ELR (cell line): Measurements from ENCODE around the gene PFN3.

Experiments used
- DNase-seq: peaks from one replicate; pipeline ENCODE4 v3.0.0-alpha.2; 2015; ENCODE audit warnings: low read depth

The PFN3 gene

DNA sequence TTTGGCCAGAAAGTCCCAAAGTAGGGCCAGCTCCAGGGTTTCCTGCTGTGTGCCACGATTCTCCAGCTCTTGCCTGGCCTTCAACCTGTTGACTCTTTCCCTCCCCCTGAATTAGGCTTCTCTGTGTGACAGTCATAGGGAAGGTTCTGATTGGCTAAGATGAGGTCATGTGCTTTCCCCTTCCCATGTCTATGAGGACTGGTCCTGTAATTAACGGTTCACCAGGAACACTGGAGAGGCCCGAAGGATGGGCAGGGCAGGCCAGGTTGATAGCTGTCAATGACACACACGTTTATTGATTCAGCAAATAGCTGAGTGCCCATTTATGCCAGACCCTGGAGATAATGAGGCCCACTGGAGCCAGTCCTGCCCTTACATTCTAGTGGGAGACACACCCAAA is 37.2 kb upstream of the PFN3 start:
- DNase-seq, result no peak

DNA sequence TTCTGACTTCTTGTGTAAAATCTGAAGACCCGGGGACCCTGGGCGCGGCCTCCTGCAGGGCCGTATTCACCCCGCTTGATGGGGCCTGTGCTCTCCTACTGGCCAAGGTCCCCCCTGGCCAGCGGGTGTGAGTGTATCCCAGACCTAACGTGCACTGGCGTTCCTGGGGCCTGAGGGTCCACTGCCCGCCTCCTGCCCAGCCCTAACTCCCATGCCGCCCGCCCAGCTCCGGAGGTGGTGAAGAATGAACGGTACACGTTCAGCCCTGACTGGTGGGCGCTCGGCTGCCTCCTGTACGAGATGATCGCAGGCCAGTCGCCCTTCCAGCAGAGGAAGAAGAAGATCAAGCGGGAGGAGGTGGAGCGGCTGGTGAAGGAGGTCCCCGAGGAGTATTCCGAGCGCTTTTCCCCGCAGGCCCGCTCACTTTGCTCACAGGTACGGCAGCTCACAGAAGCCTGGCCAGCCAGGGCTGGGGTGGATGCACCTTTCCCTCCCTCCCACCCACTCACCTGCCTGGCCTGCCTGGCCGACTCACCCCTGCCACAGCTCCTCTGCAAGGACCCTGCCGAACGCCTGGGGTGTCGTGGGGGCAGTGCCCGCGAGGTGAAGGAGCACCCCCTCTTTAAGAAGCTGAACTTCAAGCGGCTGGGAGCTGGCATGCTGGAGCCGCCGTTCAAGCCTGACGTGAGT is 35.5 kb upstream of the PFN3 start:
- DNase-seq, result no peak

DNA sequence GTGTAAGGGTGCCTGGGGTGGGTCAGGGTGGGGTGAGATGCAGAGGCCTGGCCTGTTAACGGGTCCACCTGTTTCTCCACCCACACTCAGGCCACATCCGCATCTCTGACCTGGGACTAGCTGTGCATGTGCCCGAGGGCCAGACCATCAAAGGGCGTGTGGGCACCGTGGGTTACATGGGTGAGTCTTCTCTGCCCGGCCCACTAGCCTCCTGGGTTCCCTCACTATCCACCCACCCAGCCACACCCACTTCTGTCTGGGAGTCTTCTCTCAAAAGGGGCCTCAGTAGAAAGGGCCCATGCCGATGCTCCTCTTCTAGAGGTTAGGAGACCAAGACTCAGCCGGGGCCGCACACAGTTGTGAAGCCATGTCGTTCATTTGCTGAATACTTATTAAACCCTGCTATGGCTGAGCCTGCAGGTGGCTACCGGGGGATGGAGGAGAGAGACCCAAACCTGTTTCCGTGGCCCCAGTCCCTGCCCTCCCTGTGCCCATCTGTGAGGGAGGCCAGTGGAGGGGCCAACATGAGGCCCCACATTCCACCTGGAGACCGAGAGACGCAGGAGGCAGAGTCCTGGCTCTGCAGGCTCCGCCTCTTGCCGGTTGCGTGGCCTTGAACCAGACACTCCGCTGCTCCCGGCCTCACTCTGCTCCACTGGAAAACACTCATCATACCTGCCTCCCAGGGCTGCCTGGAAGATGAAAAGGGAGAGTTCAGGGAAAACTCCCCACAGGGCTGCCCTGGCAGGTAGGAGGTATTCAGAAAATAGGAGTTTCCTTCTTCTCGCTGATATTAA is 34.7 kb upstream of the PFN3 start:
- DNase-seq, result no peak

DNA sequence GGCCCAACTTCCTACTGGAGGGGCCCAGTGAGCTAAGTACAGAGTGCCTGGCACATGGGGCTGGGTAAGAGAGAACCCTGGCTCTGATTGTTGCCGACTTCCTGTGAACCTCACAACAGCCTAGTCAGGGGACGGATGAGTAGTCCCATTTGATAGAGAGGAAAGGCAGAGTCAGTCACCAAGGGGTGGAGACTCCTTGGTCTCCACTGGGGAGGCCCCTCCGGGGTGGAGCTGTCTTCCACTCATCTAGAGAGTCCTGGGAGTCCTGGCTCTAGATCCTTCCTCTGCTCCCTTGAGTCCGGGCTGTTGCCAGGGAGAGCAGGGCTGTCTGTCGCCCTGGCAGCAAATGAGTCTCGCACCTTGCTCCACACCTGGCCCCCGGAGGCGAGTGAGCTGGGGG is 34.0 kb upstream of the PFN3 start:
- DNase-seq, result peak; percentile 38

DNA sequence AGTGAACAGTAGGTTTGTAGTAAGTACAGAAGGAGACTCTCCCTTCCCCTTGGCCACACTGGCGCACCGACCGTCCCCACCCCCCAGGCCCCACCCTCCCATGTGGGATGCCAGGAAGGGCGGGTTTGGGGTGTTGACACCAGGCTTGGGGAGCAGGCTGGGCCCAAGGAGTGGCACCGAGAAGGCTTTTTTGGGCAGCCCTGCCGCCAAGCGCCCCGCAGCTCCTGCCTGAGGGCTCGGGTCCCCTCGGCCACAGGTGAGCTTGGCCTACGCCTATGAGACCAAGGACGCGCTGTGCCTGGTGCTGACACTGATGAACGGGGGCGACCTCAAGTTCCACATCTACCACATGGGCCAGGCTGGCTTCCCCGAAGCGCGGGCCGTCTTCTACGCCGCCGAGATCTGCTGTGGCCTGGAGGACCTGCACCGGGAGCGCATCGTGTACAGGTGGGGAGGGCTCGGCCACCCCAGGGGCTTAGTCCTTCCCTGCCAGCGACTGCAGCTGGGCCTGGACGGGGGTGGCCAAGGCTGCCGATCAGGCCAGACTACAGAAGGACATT is 33.3 kb upstream of the PFN3 start:
- DNase-seq, result no peak

DNA sequence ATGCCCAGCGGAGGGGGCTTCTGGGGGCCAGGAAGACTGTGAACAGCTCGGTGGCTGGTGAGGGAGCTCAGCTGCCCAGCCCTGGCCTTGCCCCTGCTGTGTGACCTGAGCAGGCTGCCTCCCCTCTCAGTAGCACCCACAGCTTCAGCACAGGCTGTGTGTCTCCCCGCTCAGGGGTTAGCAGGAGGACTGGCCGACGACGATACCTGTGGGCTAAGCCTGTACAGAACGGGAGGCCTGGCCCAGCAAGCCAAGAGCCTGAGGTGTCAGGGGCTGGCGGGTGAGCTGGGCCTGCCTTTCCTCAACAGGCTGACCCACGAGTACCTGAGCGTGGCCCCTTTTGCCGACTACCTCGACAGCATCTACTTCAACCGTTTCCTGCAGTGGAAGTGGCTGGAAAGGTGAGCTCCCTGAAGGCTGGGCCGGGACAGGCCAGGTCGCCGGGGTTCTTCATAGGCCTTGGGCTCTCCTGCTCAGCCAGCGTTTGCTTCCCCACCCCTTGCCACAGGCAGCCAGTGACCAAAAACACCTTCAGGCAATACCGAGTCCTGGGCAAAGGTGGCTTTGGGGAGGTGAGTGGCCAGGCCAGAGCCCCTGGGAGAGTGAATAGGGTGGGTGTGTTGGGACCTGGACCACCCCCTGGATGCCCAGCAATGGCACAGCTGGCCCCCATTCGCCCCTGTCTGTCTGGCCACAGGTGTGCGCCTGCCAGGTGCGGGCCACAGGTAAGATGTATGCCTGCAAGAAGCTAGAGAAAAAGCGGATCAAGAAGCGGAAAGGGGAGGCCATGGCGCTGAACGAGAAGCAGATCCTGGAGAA is 32.6 kb upstream of the PFN3 start:
- DNase-seq, result no peak

DNA sequence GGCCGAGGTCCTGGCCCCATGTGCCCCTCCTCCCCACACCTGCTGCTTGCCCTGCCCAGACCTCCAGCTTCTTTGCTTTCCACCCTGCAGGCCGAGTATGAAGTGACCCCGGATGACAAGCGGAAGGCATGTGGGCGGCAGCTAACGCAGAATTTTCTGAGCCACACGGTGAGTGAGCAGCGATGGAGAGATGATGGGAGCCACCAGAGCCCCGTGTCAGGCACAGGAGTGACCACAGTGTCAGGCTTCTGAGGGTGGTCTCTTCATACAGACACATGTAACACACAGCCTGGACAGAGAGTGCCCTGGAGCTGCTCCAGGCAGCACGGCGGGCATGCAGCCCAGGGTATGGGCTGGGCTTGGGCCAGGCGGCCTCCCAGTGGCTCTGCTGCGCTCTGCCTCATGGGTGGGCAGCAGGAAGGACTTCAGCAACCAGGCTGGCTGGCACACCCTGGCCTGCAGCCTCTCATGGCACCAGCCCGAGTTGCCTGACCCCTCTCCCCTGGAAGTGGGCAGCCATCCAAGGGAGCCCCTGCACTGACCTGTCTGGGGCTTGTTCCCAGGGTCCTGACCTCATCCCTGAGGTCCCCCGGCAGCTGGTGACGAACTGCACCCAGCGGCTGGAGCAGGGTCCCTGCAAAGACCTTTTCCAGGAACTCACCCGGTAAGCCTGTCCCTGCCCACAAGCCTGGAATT is 31.8 kb upstream of the PFN3 start:
- DNase-seq, result no peak

DNA sequence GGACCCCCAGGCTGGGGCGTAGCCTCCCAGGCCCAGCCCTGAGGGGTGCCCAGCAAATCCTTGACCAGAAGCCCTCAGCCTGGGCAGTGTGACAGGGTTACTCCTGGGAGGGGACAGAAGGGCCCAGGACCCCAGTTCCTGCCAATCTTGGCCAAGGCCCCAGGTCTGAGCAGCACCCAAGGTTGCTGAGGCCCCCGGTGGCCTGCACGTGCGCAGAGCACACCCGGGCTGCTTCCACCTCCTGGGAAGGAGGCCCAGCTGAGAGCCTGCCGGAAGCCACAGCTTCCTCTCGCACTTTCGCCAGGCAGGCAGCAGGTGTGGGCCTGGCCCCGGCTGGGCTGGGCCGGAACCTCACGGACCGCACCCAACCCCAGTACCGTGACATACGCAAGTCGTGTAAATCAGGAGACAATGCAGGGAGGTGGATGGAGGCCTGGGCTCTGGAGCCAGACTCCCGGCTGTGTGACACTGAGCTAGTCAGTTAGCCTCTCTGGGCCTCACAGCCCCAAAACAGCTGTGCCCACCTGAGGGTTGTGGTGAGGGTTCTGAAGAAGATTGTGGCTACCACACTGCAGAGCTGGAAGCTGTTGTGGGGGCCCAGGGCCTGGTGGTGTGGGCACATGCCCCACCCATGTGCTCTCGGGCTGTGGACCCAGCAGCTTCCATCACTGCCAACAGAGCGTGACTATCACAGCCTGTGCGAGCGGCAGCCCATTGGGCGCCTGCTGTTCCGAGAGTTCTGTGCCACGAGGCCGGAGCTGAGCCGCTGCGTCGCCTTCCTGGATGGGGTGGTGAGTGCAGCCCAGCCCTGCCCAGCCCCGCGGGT is 31.1 kb upstream of the PFN3 start:
- DNase-seq, result no peak

DNA sequence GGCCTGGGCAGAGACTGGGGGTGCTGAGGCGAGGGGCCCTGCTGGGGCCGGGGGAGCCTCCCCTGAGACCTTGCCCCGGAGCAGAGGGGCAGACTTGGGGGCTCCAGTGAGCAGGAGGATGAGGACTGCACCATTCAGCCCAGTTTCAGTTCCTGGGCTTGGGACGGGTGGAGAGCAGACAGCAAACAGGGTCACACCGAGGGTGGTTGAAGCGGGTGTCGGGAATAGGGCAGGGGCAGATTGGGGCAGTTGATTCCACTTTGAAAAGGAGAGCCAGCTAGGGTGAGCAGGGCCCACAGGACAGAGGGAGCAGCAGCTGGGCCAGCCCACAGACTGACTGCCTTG is 30.5 kb upstream of the PFN3 start:
- DNase-seq, result no peak

DNA sequence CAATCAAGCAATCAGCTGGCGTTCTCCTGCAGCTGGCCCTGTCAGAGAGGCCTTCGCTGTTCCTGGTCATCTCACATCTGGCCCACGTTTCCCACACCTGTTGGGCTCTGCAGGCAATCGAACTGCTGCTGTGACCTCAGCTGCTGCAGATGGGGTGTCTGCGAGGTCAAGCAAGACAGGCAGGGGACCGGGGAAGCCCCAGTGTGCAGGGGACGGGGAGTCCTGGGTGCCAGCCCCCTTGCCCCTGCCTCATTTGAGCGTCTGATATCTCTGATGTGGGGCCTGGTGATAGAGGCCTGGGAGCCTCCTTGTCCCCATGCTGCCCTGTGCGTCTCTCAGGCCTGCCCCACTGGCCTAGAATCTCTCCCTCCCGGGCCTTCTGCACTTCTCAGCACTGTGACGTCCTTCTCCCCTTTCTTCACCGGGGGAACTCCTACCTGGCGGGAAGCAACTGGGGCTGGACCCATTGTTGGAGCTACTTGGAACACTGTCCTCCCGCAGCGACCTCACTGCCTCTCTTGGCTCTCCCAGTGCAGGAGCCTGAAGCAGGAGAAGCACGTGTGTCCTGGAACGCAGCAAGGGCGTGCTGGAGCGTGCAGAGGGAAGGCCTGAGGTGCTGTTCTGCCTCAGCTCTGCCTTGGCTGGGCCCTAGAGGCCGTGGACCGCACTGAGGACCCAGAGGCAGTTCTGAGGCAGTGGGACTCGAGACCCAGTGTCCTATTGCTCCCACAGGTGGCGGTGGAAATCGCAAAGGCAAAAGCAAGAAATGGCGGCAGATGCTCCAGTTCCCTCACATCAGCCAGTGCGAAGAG is 29.9 kb upstream of the PFN3 start:
- DNase-seq, result no peak

DNA sequence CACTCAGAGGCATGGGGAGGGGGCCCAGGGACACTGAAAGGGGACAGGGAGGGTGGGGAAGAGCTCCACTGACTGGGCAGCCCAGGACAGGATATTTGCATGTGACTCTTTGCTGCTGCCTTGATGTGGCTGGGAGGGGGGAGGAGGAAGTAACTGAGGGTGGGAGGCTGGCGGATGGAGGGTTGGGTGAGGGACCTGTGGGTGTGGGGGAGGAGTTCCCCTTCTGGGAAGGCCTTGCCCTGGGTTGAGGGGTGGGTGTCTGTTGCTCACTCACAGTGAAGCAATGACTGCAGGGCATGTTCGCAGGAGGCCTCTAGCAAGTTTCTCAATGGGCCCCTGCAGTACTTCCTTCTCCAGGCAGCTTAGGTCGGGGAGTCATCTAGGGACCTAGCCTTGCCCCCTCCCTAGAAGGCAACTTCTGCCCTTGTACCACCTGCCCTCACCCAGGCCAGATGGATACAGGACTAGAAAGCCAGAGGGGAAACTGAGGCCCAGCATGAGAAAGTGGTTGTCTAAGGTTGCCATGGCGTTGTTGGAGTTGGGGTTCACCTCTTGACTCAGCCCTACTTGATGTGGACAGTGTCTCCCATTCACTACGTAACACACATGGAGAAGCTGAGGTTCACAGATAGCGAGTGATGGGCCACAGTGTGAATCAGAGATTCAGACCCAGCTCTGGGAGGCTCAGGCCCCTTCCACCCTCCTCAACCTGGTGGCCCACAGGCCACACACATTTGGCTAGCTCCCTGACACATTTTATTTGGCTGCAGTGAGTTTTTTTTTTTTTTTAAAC is 29.0 kb upstream of the PFN3 start:
- no peak for DNase-seq

DNA sequence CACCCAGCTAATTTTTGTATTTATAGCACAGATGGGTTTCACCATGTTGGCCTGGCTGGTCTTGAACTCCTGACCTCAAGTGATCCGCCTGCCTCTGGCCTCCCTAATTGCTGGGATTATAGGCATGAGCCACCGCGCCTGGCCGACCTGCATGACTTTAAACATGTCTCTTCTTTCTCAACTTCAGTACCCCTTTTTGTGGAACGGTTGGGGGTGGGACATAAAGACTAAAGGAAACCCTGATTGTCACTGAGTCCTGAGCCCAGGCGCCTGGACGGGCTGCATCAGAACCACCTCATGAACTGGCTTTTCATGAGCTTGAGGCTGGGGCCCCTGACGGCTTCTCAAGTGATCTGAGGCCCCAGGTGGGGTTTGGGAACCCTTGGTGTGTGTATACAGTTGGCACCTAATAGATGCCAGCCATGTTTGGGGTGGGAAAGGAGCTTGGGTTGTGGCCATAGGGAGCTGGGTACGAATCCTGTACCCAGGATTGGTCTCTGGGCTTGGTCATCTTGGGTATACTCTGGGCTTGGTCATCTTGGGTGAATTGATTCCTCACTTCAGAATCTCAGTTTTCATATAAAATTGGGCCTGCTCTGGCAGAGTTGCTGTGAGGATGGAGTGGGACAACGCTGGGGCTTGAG is 28.2 kb upstream of the PFN3 start:
- no peak for DNase-seq

DNA sequence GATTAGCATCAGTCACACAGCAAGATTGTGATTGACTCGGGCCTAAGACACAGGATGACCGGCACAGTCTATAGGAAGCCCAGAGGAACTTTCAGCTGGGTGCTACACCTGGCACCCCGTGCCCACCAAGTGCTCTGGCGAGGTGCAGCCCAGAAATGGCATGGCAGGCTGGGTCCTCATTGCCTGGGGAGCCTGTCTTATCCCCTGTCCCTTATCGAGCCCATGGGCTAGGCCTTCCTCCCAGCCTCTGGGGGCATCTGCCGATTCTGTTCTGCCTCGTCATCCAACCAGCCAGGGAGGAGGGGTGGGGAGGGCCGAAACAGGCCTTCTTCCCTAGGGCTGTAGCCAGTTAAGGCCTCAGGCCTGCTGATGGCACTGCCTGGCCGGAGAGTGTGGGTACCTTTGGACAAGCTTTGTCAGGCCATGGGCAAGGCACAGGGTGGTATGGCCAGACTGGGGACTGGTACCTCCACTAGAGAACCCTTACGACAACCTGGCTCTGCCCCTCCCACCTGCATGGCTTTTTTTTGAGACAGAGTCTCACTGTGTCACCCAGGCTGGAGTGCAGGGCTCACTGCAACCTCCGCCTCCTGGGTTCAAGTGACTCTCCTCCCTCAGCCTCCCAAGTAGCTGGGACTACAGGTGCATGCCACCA is 27.6 kb upstream of the PFN3 start:
- DNase-seq, result no peak

DNA sequence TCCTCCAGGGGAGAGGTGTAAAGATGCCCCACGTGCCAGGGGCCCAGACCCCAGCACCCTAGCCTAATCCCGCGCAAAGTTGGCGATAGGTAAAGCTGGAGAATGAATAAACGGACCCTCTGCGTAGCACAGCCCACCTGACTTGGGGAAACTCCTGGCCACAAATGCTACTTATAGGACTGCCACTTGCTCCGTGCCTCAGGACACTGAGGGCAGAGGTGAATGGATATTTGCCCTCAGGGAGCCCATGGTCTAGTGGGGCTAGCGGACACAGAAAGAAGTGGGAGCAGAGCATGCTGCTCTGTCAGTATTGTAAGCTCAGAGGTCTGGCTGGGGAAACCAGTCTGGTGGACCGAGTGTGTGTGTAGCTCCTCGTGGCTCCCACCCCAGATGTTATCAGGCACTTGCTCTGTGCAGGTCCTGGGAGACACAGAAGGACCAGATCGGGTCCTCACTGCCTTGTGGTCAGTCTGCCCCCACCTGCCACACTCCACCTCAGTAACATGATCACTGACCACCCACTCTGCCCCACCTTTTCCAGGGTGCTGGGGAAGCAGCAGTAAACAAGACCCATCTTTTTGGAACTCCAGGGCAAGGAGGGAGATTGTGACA is 26.9 kb upstream of the PFN3 start:
- peak; percentile 47 for DNase-seq

DNA sequence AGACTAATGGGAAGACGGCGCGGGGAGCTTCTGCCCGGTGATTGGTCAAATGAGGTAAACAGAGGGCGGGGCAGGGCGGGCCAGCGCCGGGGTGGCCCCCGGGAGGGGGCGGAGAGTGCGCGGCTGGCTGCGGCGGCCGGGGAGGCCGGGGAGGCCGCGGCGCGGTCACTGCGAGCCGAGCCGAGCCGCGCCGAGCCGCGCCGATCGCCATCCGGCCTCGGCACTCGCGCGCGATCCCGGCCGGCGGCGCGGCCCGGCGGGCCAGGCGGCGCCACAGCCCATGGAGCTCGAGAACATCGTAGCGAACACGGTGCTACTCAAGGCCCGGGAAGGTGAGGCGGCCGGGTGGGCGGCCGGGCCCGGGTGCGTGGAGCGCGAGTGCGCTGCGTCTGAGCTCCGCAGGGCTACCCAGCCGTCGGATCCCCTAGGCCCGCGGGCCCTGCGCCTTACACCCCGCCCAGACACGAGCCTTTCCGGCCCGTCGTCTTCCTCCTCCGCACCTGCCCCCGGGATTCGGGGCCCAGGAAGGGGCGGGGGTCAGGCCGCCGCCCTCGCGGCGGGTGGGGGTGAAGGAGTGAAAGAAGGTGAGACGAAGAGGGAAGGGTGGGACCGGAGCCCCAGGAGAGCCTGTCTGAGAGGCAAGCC is 26.2 kb upstream of the PFN3 start, which contains the start of gene GRK6:
TSS of gene GRK6 (plus strand) at position 111 of the 645 bp plus-strand sequence. CDS start at position 281, 170 bp downstream.
- peak; percentile 60 for DNase-seq

DNA sequence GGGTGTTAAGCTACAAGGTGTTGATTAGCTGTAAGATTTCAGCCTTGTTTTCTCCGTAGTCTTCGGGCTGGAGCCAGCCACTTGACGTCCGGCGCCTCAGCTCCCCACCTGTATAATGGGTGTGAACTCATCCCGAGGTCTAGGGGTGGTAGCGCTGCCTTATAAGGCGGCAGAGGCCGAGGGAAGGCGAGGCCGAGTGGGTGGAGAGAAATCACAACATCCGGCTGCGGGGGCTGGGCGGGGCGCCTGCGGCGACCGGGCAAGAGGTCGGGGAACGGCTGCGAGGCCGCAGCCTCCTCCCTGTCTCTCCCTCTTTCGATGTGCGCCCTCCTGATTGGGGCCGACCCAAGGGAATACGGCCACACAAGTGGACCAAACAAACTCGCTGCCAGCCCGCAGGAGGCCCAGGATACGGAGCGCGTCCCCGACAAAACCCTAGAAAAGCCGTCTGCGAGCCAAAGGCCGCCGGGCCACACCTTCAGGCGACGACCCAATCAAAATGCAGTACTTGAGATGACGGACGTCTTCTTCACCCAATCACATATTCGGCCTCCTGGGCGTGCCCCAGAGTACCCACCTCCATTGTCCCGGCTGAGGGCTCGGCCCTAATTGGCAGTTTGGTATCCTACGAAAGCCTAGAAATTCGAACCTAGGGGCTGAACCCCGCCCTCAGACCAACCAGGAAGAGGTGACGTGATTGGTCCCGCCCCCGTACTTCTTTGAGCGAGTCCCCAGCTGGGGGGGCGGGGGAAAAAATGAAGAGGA is 25.5 kb upstream of the PFN3 start:
- DNase-seq, result peak; percentile 100
